ENCODE results near the gene PSMD6. TPM values are rescaled to one million over a fixed set of nuclear protein-coding genes. Genes with fewer than 3 reads are reported as not detected.

Gene PSMD6
- total and polyA plus RNA-seq, 9 of the 15 experiments (the other 6 are each of a cell fraction or from before 2014, with no cell fraction given): 78.2 to 133 (median 113) TPM

DNA sequence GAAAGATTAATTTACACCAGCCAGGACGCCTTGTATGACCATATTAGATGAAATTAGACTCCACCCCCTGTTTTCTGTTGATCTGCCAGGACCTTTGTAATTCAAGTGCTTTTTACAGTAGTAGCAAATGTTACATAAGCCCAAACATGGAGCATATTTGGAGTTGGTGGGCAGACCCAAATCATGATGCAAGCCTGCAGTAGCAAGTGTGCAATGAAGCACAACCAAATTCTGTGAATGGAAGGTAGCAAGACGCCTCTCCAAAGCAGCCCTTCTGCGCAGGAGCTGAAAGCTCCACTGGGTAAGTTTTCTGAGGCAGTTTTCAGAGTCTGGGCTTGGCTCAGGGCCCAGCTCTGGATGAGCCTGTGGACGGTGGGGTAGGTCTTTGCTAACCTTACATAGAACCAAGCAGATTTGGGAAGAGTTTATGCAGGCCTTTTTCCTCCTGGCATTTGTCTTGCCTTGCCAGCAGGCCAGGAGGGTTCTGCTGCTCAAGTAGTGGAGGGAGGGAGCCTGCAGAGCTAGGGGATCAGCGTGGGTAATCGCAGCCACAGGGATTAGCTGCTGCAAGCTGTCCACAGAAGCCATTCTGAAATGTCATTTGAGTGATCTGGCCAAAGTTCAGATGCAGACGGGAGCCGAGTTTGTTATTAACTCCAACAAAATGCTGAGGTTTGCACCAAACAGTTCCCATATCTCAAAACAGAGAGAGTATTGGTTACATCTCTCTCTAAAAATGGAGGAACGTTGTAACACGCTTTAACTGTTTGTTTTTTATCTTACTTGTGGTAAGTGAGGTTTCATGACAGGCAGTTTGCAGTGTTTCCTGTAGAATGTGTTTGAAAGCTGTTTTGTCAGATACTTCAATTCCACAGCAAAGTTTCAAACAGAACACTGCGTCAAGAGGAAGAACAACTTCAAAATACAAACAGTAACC is 55.4 kb downstream of the PSMD6 start (continued):
- TF ChIP-seq, protein P1, sequence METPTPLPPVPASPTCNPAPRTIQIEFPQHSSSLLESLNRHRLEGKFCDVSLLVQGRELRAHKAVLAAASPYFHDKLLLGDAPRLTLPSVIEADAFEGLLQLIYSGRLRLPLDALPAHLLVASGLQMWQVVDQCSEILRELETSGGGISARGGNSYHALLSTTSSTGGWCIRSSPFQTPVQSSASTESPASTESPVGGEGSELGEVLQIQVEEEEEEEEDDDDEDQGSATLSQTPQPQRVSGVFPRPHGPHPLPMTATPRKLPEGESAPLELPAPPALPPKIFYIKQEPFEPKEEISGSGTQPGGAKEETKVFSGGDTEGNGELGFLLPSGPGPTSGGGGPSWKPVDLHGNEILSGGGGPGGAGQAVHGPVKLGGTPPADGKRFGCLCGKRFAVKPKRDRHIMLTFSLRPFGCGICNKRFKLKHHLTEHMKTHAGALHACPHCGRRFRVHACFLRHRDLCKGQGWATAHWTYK (CRISPR knock-in tag; IDR thresholded peaks at IDR 0.05): peak; percentile 14; the same call in 1 of the 2 replicates
- peak; percentile 70 for TF ChIP-seq CEBPG (CRISPR knock-in tag; IDR thresholded peaks at IDR 0.05)
- peak in 1 of 2 experiments; percentile 28; a peak in 1 of 4 replicates for TF ChIP-seq CEBPG (tag; conservative IDR thresholded peaks at IDR 0.05 in 1 of 2, IDR thresholded peaks at IDR 0.05 in 1 of 2)
- TF ChIP-seq NRF1 (conservative IDR thresholded peaks at IDR 0.05 in 1 of 2, IDR thresholded peaks at IDR 0.05 in 1 of 2): peak; percentile 73 to 78
- TF ChIP-seq, protein P2, sequence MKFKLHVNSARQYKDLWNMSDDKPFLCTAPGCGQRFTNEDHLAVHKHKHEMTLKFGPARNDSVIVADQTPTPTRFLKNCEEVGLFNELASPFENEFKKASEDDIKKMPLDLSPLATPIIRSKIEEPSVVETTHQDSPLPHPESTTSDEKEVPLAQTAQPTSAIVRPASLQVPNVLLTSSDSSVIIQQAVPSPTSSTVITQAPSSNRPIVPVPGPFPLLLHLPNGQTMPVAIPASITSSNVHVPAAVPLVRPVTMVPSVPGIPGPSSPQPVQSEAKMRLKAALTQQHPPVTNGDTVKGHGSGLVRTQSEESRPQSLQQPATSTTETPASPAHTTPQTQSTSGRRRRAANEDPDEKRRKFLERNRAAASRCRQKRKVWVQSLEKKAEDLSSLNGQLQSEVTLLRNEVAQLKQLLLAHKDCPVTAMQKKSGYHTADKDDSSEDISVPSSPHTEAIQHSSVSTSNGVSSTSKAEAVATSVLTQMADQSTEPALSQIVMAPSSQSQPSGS (CRISPR knock-in tag; IDR thresholded peaks at IDR 0.05): no peak
- no peak for TF ChIP-seq POLR3G (IDR thresholded peaks at IDR 0.05; ENCODE audit: extremely low read depth, insufficient read length, insufficient replicate concordance)
- TF ChIP-seq ZNF707 (CRISPR knock-in tag; conservative IDR thresholded peaks at IDR 0.05): no peak
- TF ChIP-seq, protein P3, sequence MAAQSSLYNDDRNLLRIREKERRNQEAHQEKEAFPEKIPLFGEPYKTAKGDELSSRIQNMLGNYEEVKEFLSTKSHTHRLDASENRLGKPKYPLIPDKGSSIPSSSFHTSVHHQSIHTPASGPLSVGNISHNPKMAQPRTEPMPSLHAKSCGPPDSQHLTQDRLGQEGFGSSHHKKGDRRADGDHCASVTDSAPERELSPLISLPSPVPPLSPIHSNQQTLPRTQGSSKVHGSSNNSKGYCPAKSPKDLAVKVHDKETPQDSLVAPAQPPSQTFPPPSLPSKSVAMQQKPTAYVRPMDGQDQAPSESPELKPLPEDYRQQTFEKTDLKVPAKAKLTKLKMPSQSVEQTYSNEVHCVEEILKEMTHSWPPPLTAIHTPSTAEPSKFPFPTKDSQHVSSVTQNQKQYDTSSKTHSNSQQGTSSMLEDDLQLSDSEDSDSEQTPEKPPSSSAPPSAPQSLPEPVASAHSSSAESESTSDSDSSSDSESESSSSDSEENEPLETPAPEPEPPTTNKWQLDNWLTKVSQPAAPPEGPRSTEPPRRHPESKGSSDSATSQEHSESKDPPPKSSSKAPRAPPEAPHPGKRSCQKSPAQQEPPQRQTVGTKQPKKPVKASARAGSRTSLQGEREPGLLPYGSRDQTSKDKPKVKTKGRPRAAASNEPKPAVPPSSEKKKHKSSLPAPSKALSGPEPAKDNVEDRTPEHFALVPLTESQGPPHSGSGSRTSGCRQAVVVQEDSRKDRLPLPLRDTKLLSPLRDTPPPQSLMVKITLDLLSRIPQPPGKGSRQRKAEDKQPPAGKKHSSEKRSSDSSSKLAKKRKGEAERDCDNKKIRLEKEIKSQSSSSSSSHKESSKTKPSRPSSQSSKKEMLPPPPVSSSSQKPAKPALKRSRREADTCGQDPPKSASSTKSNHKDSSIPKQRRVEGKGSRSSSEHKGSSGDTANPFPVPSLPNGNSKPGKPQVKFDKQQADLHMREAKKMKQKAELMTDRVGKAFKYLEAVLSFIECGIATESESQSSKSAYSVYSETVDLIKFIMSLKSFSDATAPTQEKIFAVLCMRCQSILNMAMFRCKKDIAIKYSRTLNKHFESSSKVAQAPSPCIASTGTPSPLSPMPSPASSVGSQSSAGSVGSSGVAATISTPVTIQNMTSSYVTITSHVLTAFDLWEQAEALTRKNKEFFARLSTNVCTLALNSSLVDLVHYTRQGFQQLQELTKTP (IDR thresholded peaks at IDR 0.05; ENCODE audit: low read depth in 1 of 2, partially characterized antibody in 2 of 2): peak in 1 of 2 experiments; percentile 91
- TF ChIP-seq NFIC (IDR thresholded peaks at IDR 0.05): peak; percentile 79
- 0 out of 2 replicates have a peak, but pooled peaks have one; percentile 13 for TF ChIP-seq ARID1B (IDR thresholded peaks at IDR 0.05)
- TF ChIP-seq ZBTB1 (CRISPR knock-in tag; IDR thresholded peaks at IDR 0.05; ENCODE audit: borderline replicate concordance, low read depth): no peak
- peak; percentile 3; the same call in 1 of the 2 replicates for TF ChIP-seq EP300 (IDR thresholded peaks at IDR 0.05; ENCODE audit: low read length)
- TF ChIP-seq ZNF133 (CRISPR knock-in tag; IDR thresholded peaks at IDR 0.05): no peak
- TF ChIP-seq, protein P4, sequence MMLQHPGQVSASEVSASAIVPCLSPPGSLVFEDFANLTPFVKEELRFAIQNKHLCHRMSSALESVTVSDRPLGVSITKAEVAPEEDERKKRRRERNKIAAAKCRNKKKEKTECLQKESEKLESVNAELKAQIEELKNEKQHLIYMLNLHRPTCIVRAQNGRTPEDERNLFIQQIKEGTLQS (IDR thresholded peaks at IDR 0.05): 0 out of 2 replicates have a peak, but pooled peaks have one; percentile 29
- TF ChIP-seq, protein P4 (CRISPR knock-in tag; conservative IDR thresholded peaks at IDR 0.05): no peak
- peak; percentile 6 for TF ChIP-seq MEIS2 (IDR thresholded peaks at IDR 0.05; ENCODE audit: partially characterized antibody)

Data from K562 (cell line).